Neural progenitor cell (in vitro differentiated cells): ENCODE data around the gene GREM2.

ENCODE experiments used
- EZH2 ChIP-seq: fragments of 200-600 bp; sonication (generic); IDR thresholded peaks from 2 replicates; pipeline ENCODE4 v1.6.1; 2017; ENCODE audit warnings: antibody characterized with exemption, mild to moderate bottlenecking, moderate library complexity
- EZH2phosphoT487 ChIP-seq: fragments of 200-600 bp; sonication (generic); IDR thresholded peaks from 2 replicates; pipeline ENCODE4 v1.6.1; 2017; ENCODE audit warnings: antibody characterized with exemption
- TF ChIP-seq, protein P1 (sequence below): fragments of 200-600 bp; sonication (generic); IDR thresholded peaks from 2 replicates; pipeline ENCODE4 v1.5.1; 2017; ENCODE audit warnings: antibody characterized with exemption, mild to moderate bottlenecking

DNA sequence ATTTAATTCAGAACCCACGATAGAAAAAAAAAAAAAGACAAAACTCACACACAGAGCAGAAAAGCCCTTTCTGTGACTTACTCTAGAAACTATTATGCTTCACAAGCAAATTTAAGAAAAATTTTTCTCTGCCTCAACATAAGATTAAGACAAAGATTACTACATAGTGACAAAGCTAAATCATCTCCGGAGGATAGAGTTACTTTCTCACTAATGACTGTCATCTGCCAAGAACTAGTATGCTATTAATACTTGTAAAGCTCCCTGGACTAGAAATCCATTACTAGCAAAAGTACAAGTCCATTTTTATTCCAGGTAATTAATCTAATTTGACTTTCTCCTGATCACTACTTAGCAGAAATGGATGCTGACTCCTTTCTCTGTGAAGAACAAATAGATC lies 25.9 kb downstream of the GREM2 start:
- TF ChIP-seq, protein P1, sequence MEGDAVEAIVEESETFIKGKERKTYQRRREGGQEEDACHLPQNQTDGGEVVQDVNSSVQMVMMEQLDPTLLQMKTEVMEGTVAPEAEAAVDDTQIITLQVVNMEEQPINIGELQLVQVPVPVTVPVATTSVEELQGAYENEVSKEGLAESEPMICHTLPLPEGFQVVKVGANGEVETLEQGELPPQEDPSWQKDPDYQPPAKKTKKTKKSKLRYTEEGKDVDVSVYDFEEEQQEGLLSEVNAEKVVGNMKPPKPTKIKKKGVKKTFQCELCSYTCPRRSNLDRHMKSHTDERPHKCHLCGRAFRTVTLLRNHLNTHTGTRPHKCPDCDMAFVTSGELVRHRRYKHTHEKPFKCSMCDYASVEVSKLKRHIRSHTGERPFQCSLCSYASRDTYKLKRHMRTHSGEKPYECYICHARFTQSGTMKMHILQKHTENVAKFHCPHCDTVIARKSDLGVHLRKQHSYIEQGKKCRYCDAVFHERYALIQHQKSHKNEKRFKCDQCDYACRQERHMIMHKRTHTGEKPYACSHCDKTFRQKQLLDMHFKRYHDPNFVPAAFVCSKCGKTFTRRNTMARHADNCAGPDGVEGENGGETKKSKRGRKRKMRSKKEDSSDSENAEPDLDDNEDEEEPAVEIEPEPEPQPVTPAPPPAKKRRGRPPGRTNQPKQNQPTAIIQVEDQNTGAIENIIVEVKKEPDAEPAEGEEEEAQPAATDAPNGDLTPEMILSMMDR = no peak
- no peak for TF ChIP-seq EZH2
- no peak for TF ChIP-seq EZH2phosphoT487
